CD4-positive, alpha-beta T cell (primary cell): ENCODE results near the gene RAPGEF6. TPM values are rescaled to one million over a fixed set of nuclear protein-coding genes. Genes with fewer than 3 reads are reported as not detected.

Source experiments
- ATAC-seq: fragments of 200-7000 bp; cut with Tn5 transposase; one replicate; pipeline ENCODE4 v1.10.0; 2022; ENCODE audit warnings: mild to moderate bottlenecking; ENCODE audit not compliant: poor library complexity
- CTCF ChIA-PET: fragments of 350-600 bp; sonication (Branson Sonifier 250); formaldehyde crosslinking; loops from one replicate; lab custom pipeline; 2021; ENCODE audit warnings: antibody characterized with exemption, inconsistent platforms; lab: Charles Lee
- POLR2A ChIA-PET: fragments of 350-600 bp; sonication (Branson Sonifier 250); formaldehyde crosslinking; loops from one replicate; lab custom pipeline; 2021; ENCODE audit warnings: antibody characterized with exemption, inconsistent platforms; lab: Charles Lee
- DNase-seq, 14 experiments: peaks; one replicate each; pipeline ENCODE4 v3.0.0-alpha.2; 2013 to 2020; ENCODE audit warnings: mixed read lengths in 2 of 14
- H3K27ac ChIP-seq, 2 donors: one replicate each; pipeline versions ENCODE4 v1.5.1 to v1.7.0; 2013; ENCODE audit warnings: low read length in 2 of 2, low read depth in 1 of 2, mild to moderate bottlenecking in 1 of 2
- H3K27me3 ChIP-seq, 2 experiments: 1 replicate in 1 of 2; 2 replicates in 1 of 2; pipeline versions ENCODE4 v1.6.1 to v1.7.0; 2013; ENCODE audit warnings: low read length in 2 of 2, control low read depth in 1 of 2, mild to moderate bottlenecking in 1 of 2, moderate library complexity in 1 of 2; ENCODE audit not compliant: insufficient read depth in 2 of 2, control insufficient read depth in 1 of 2
- H3K36me3 ChIP-seq: one replicate; pipeline ENCODE4 v1.6.1; 2013; ENCODE audit warnings: low read length, control low read depth; ENCODE audit not compliant: insufficient read depth
- H3K4me1 ChIP-seq: one replicate; pipeline ENCODE4 v1.6.1; 2013; ENCODE audit warnings: low read length, control low read depth; ENCODE audit not compliant: insufficient read depth
- H3K4me3 ChIP-seq: one replicate; pipeline ENCODE4 v1.5.1; 2013; ENCODE audit warnings: mild to moderate bottlenecking, low read length, moderate library complexity
- H3K9me3 ChIP-seq, 2 experiments: 1 replicate in 1 of 2; 2 replicates in 1 of 2; pipeline versions ENCODE4 v1.6.1 to v1.7.0; 2013; ENCODE audit warnings: low read length in 2 of 2, mild to moderate bottlenecking in 2 of 2, control low read depth in 1 of 2, moderate library complexity in 1 of 2; ENCODE audit not compliant: control insufficient read depth in 1 of 2, insufficient read depth in 1 of 2
- H3K27ac Mint-ChIP-seq: one replicate; pipeline ENCODE4 v1.8.0; 2020; ENCODE audit warnings: mixed read lengths
- H3K27me3 Mint-ChIP-seq: one replicate; pipeline ENCODE4 v1.8.0; 2021; ENCODE audit warnings: mixed read lengths
- H3K36me3 Mint-ChIP-seq: one replicate; pipeline ENCODE4 v1.8.0; 2021; ENCODE audit warnings: low read depth, mixed read lengths
- H3K4me1 Mint-ChIP-seq: one replicate; pipeline ENCODE4 v1.8.0; 2021; ENCODE audit warnings: low read depth, mixed read lengths
- H3K4me3 Mint-ChIP-seq: one replicate; pipeline ENCODE4 v1.8.0; 2020; ENCODE audit warnings: mild to moderate bottlenecking, mixed read lengths
- H3K9me3 Mint-ChIP-seq: one replicate; pipeline ENCODE4 v1.8.0; 2020; ENCODE audit warnings: mixed read lengths
- intact Hi-C, 2 experiments: fragments of 100-400 bp; cut with DNase I in 1 of 2; cut with micrococcal nuclease in 1 of 2; formaldehyde crosslinking; loops; one replicate each; pipeline versions ENCODE4 v1.15.1 to v1.9.0; 2023 to 2025; cut with DNase I, micrococcal nuclease
- total RNA-seq, 174 experiments: library from RNA in 2 of 174; stranded (reverse) in 2 of 174; gene quantifications; one replicate each; pipeline ENCODE4 v1.2.3 and lab custom pipeline; 2021 to 2026
- TF ChIP-seq, protein P1 (sequence below): fragments of 200-600 bp; IDR thresholded peaks from one replicate; pipeline ENCODE4 v1.8.0; 2022; ENCODE audit warnings: antibody characterized with exemption, mild to moderate bottlenecking

Gene RAPGEF6
- total RNA-seq, 2 experiments from 2014 or later, result 83.3 to 91.4 TPM

DNA sequence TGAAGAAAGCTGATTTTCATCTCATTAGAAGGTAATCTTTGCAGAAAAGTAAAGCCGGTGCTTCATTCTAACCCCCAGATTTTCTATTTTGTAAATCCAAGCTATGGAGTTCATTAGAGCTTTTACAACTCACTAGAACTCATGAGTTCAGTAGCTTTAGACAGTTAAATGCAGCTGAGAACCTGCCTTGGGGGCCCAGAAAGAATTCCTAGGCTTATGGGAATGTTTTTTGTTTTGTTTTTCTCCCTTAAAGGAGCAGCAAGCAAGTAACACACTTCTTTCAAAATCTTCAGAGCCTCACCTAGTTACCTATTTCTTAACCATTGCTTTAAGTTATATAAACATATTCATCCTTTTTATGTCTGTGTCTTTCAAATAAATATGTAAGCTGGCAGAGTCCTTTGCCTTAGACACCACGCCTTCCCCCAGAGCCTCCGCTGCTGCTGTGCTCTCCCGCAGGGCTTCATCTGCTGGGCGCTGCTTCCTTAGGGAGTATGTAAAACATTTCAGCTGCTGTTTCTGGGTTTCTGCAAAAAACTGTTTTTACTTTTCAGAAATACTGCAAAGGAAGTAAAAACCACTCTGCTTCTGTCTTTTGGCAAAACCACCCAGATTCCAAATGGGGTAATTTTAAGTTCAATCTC, 238.3 kb downstream of the RAPGEF6 start:
- Mint-ChIP-seq H3K27me3 (no peaks in the 10 kb centered on the region), H3K4me1 (peaks cover 84% of the 10 kb centered on the region), H3K27ac (peak overlapping the region; percentile 97), H3K36me3 (peaks cover 92% of the 10 kb centered on the region), H3K9me3 (no peaks in the 10 kb centered on the region), H3K4me3 (peak overlapping the region; percentile 68)
- intact Hi-C loops, result loop anchor here in 1 of 2 experiments (5.0 kb wide), 1 partner anchor 229 kb away; the partner anchor contains the start of gene HINT1
- ATAC-seq (no peak), DNase-seq (no peak)
- Histone ChIP-seq H3K4me3 (no peak overlapping the region), H3K27me3 (no peaks in the 10 kb centered on the region), H3K9me3 (peaks cover under 1 to 8% of the 10 kb centered on the region in 2 experiments), H3K27ac (peak overlapping the region; percentile 85 to 92), H3K36me3 (peaks cover 85% of the 10 kb centered on the region), H3K4me1 (peaks cover 46% of the 10 kb centered on the region)
- ChIA-PET POLR2A (interaction anchor here (0.6 to 4.1 kb wide), 8 partner anchors 11 to 144 kb away, joined by 3 to 44 read pairs (median 4); partner anchors contain the start of gene CDC42SE2), CTCF (interaction anchor here (0.6 to 1.2 kb wide), 3 partner anchors 15 to 234 kb away, joined by 3 to 5 read pairs (median 4); no protein-coding TSS in a partner anchor)
- TF ChIP-seq, protein P1, sequence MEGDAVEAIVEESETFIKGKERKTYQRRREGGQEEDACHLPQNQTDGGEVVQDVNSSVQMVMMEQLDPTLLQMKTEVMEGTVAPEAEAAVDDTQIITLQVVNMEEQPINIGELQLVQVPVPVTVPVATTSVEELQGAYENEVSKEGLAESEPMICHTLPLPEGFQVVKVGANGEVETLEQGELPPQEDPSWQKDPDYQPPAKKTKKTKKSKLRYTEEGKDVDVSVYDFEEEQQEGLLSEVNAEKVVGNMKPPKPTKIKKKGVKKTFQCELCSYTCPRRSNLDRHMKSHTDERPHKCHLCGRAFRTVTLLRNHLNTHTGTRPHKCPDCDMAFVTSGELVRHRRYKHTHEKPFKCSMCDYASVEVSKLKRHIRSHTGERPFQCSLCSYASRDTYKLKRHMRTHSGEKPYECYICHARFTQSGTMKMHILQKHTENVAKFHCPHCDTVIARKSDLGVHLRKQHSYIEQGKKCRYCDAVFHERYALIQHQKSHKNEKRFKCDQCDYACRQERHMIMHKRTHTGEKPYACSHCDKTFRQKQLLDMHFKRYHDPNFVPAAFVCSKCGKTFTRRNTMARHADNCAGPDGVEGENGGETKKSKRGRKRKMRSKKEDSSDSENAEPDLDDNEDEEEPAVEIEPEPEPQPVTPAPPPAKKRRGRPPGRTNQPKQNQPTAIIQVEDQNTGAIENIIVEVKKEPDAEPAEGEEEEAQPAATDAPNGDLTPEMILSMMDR, result no peak

DNA sequence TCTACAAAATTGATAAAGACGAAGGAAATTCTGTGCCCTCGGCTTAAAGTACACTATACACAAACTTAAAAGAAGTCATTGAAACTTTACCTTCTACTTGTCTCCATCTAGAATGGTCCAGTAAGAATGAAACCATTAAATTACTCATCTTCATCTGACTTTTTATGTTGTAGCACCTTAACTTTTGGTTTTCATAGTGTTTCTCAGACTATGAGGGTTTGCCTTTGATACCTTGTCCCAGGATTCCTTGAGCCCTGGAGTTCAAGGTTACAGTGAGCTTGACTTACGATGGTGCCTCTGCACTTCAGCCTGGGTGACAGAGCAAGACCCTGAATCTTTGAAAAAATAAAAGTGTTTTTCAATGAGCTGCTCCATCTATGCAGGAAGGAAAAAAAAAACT, 239.0 kb downstream of the RAPGEF6 start:
- ChIA-PET POLR2A (interaction anchor here (0.6 to 4.1 kb wide), 9 partner anchors 9 to 143 kb away, joined by 3 to 44 read pairs (median 4); partner anchors contain the start of gene CDC42SE2), CTCF (interaction anchor here (0.6 to 1.2 kb wide), 3 partner anchors 14 to 234 kb away, joined by 3 to 5 read pairs (median 4); no protein-coding TSS in a partner anchor)
- no peaks in the 10 kb centered on the region for H3K27me3 Mint-ChIP-seq
- peak overlapping the region; percentile 68 for H3K4me3 Mint-ChIP-seq
- H3K27me3 ChIP-seq, result no peaks in the 10 kb centered on the region
- no peak overlapping the region for H3K4me3 ChIP-seq
- peaks cover 93% of the 10 kb centered on the region for H3K36me3 Mint-ChIP-seq
- TF ChIP-seq, protein P1, result no peak
- peaks cover 87% of the 10 kb centered on the region for H3K36me3 ChIP-seq
- H3K4me1 Mint-ChIP-seq, result peaks cover 90% of the 10 kb centered on the region
- peaks cover 46% of the 10 kb centered on the region for H3K4me1 ChIP-seq
- H3K27ac ChIP-seq, result peak overlapping the region; percentile 85 to 92
- H3K9me3 Mint-ChIP-seq, result no peaks in the 10 kb centered on the region
- peak; percentile 4 for ATAC-seq
- no peak for DNase-seq
- intact Hi-C loops, result loop anchor here in 1 of 2 experiments (5.0 kb wide), 1 partner anchor 229 kb away; the partner anchor contains the start of gene HINT1
- peak overlapping the region; percentile 97 for H3K27ac Mint-ChIP-seq
- H3K9me3 ChIP-seq, result peaks cover 0 to under 1% of the 10 kb centered on the region in 2 experiments

DNA sequence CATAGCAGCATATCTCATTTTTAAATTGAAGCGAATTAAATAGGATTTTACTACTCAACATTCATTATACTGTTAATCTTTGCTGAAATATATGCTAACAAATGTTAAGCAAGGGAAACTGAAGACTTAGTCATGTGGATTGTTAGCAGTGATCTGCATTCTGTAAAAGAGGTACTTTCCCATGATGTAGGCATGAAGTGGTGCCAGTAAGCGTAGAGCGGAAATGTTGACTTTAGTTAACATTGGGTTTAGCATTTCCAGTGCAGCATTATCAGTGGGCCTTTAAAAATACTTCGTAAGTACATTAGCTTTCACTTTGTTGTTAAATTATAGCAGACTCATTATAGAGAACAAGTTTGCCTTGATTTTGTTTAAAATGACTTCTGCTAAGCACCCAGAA, 240.9 kb downstream of the RAPGEF6 start:
- Mint-ChIP-seq H3K27me3 (no peaks in the 10 kb centered on the region), H3K4me1 (peaks cover 95% of the 10 kb centered on the region), H3K27ac (peak overlapping the region; percentile 97), H3K4me3 (peak overlapping the region; percentile 55), H3K9me3 (no peaks in the 10 kb centered on the region), H3K36me3 (peaks cover 95% of the 10 kb centered on the region)
- peak; percentile 95 for ATAC-seq
- TF ChIP-seq, protein P1, result no peak
- H3K27me3 ChIP-seq, result no peaks in the 10 kb centered on the region
- peak in 7 of 14 experiments; percentile 32 to 91 (median 54) for DNase-seq
- intact Hi-C loops, result loop anchor here in 1 of 2 experiments (2.0 kb wide), 1 partner anchor 15 kb away; no protein-coding TSS in a partner anchor
- H3K27ac ChIP-seq, result peak overlapping the region; percentile 85 to 92
- H3K4me1 ChIP-seq, result peaks cover 54% of the 10 kb centered on the region
- POLR2A ChIA-PET, result interaction anchor here (0.7 to 4.1 kb wide), 13 partner anchors 10 to 185 kb away, joined by 3 to 44 read pairs (median 5); partner anchors contain the start of gene CDC42SE2
- H3K9me3 ChIP-seq, result no peaks in the 10 kb centered on the region
- H3K4me3 ChIP-seq, result peak overlapping the region; percentile 2
- peaks cover 84% of the 10 kb centered on the region for H3K36me3 ChIP-seq
- CTCF ChIA-PET, result interaction anchor here (0.8 to 2.1 kb wide), 3 partner anchors 12 to 135 kb away, joined by 3 to 10 read pairs (median 3); no protein-coding TSS in a partner anchor
